A673 (cell line): Measurements from ENCODE around the gene PDGFRB. TPM values are rescaled to one million over a fixed set of nuclear protein-coding genes. Genes with fewer than 3 reads are reported as not detected.

Experiments used
- BruUV-seq: library from RNA; stranded (reverse); fragments of 400-500 nt; replicated peaks from 2 replicates; lab custom pipeline; 2021; lab: Mats Ljungman, UMichigan
- CTCF ChIA-PET: fragments of 300-600 bp; sonication (Branson Sonifier 250); formaldehyde crosslinking; loops from one replicate; lab custom pipeline; 2022; ENCODE audit warnings: antibody characterized with exemption; lab: Charles Lee
- POLR2A ChIA-PET: fragments of 300-600 bp; sonication (Branson Sonifier 250); formaldehyde crosslinking; loops from one replicate; lab custom pipeline; 2022; ENCODE audit warnings: antibody characterized with exemption; ENCODE audit not compliant: low non-redundant PET; lab: Charles Lee
- DNase-seq: peaks from one replicate; pipeline ENCODE4 v3.0.0-alpha.2; 2015; ENCODE audit warnings: low spot score
- H3K27ac ChIP-seq: fragments of 200-600 bp; sonication (generic); 2 replicates; pipeline ENCODE4 v1.5.1; 2016; ENCODE audit warnings: mixed run types, low read depth, mild to moderate bottlenecking, mixed read lengths, antibody characterized with exemption, low read length; ENCODE audit not compliant: poor library complexity, severe bottlenecking
- H3K27me3 ChIP-seq: fragments of 200-600 bp; sonication (generic); replicated peaks from 2 replicates; pipeline ENCODE4 v1.6.1; 2017; ENCODE audit warnings: mixed run types, low read depth, mild to moderate bottlenecking, mixed read lengths, antibody characterized with exemption, low read length; ENCODE audit not compliant: insufficient read depth, poor library complexity
- H3K36me3 ChIP-seq: fragments of 200-600 bp; sonication (generic); 2 replicates; pipeline ENCODE4 v1.6.1; 2016; ENCODE audit warnings: mixed run types, mild to moderate bottlenecking, mixed read lengths, antibody characterized with exemption, low read length; ENCODE audit not compliant: insufficient read depth, poor library complexity, severe bottlenecking
- H3K4me1 ChIP-seq: fragments of 200-600 bp; sonication (generic); 2 replicates; pipeline ENCODE4 v1.6.1; 2017; ENCODE audit warnings: mixed run types, mild to moderate bottlenecking, mixed read lengths, antibody characterized with exemption, low read length; ENCODE audit not compliant: insufficient read depth, poor library complexity, severe bottlenecking
- H3K4me3 ChIP-seq: fragments of 200-600 bp; sonication (generic); 2 replicates; pipeline ENCODE4 v1.5.1; 2016; ENCODE audit warnings: low read depth, mixed run types, mild to moderate bottlenecking, mixed read lengths, low read length; ENCODE audit not compliant: poor library complexity, severe bottlenecking
- H3K9me3 ChIP-seq: fragments of 200-600 bp; sonication (generic); 2 replicates; pipeline ENCODE4 v1.6.1; 2016; ENCODE audit warnings: mixed run types, low read depth, mild to moderate bottlenecking, mixed read lengths, antibody characterized with exemption, low read length; ENCODE audit not compliant: poor library complexity, severe bottlenecking
- EZH2 ChIP-seq: fragments of 200-600 bp; sonication (generic); IDR thresholded peaks from 2 replicates; pipeline ENCODE4 v1.6.1; 2017; ENCODE audit warnings: borderline replicate concordance, low read depth, mild to moderate bottlenecking, mixed read lengths, antibody characterized with exemption, low read length; ENCODE audit not compliant: poor library complexity, severe bottlenecking
- intact Hi-C: fragments of 100-400 bp; cut with micrococcal nuclease; formaldehyde crosslinking; loops from one replicate; pipeline ENCODE4 v1.10.0; 2022; ENCODE audit not compliant: unreplicated experiment
- total RNA-seq: library from RNA; stranded (reverse); gene quantifications from 2 replicates; pipeline ENCODE4 v1.2.3, GENCODE V29; 2021
- TF ChIP-seq, protein P1 (sequence below): fragments of 300-800, 200-600 bp; sonication (generic); conservative IDR thresholded peaks from 2 replicates; pipeline ENCODE4 v1.5.1; 2017; ENCODE audit warnings: low read depth, mild to moderate bottlenecking, antibody characterized with exemption, low read length, moderate library complexity, mixed read lengths

Gene PDGFRB
- total RNA-seq, 1 experiment from 2014 or later: 25.9 TPM

- H3K4me1 ChIP-seq: peaks cover 7% of the 10 kb centered on the region
- H3K27me3 ChIP-seq: no peaks in the 10 kb centered on the region
- no peak overlapping the region for H3K4me3 ChIP-seq
- H3K36me3 ChIP-seq: peaks cover 11% of the 10 kb centered on the region
- H3K9me3 ChIP-seq: no peaks in the 10 kb centered on the region
- intact Hi-C loops: no loop called here
- POLR2A ChIA-PET: no interaction called here
- BruUV-seq: no TSS peak
- no peak overlapping the region for H3K27ac ChIP-seq
- CTCF ChIA-PET: no interaction called here
- TF ChIP-seq EZH2: no peak
- TF ChIP-seq, protein P1, sequence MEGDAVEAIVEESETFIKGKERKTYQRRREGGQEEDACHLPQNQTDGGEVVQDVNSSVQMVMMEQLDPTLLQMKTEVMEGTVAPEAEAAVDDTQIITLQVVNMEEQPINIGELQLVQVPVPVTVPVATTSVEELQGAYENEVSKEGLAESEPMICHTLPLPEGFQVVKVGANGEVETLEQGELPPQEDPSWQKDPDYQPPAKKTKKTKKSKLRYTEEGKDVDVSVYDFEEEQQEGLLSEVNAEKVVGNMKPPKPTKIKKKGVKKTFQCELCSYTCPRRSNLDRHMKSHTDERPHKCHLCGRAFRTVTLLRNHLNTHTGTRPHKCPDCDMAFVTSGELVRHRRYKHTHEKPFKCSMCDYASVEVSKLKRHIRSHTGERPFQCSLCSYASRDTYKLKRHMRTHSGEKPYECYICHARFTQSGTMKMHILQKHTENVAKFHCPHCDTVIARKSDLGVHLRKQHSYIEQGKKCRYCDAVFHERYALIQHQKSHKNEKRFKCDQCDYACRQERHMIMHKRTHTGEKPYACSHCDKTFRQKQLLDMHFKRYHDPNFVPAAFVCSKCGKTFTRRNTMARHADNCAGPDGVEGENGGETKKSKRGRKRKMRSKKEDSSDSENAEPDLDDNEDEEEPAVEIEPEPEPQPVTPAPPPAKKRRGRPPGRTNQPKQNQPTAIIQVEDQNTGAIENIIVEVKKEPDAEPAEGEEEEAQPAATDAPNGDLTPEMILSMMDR: no peak
- DNase-seq: no peak
Measured at GRCh38 chr5:150132740-150133139, 22.9 kb downstream of the PDGFRB start.

DNA sequence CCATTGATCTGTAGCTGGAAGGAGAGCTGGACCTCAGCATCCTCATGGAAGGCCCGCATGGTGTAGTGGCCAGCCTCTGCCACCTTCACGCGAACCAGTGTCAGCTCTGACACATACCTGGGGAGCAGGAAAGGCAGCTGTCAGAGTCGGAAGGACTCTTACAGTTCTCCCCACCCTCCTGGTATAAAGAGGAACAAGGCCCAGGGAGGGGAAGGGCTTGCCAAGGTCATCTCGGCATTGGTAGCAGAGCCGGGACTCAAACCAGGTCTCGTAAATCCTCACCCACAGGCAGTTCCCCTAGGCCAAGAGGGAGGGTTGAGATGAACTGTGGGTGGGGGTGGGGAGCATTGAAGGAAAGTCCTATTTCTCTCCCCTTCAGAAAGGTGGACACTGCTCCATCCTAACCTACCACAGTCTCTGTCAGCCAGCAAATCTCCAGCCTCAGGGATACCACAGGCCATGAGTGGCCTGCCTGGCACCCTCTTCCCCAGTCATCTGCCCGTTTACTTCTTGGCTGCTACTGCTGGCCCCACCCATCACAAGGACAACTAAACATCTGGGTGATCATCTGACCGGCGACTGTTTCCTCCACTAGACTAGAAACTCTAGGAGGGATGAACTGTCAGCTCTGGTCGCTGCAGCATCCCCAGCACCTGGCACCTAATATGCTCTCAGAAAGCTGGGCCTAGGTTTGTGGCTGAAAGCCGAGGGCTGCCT, 23.5 kb downstream of the PDGFRB start:
- CTCF ChIA-PET: no interaction called here
- Histone ChIP-seq H3K27ac (no peak overlapping the region), H3K4me1 (peaks cover 1% of the 10 kb centered on the region), H3K36me3 (peaks cover 11% of the 10 kb centered on the region), H3K9me3 (no peaks in the 10 kb centered on the region), H3K4me3 (no peak overlapping the region), H3K27me3 (no peaks in the 10 kb centered on the region)
- DNase-seq: no peak
- intact Hi-C loops: loop anchor here (2.0 kb wide), 1 partner anchor 305 kb away; no protein-coding TSS in a partner anchor
- TF ChIP-seq, protein P1: no peak
- TF ChIP-seq EZH2: no peak
- no TSS peak for BruUV-seq
- POLR2A ChIA-PET: no interaction called here

- intact Hi-C loops: loop anchor here (2.0 kb wide), 1 partner anchor 305 kb away; no protein-coding TSS in a partner anchor
- Histone ChIP-seq H3K27me3 (no peaks in the 10 kb centered on the region), H3K27ac (no peak overlapping the region), H3K4me1 (no peaks in the 10 kb centered on the region), H3K4me3 (no peak overlapping the region), H3K36me3 (peaks cover 11% of the 10 kb centered on the region), H3K9me3 (no peaks in the 10 kb centered on the region)
- DNase-seq: no peak
- CTCF ChIA-PET: no interaction called here
- no TSS peak for BruUV-seq
- POLR2A ChIA-PET: no interaction called here
- no peak for TF ChIP-seq EZH2
- TF ChIP-seq, protein P1: no peak
Measured at GRCh38 chr5:150131461-150131860, 24.2 kb downstream of the PDGFRB start.
